HepG2 (cell line): ENCODE results near the gene TMEM240.

Source experiments
- ASH2L ChIP-seq: fragments of 300-600, 200-600 bp; sonication (generic); IDR thresholded peaks from 2 replicates; pipeline ENCODE4 v1.7.0; 2017; ENCODE audit warnings: low read depth, mild to moderate bottlenecking, moderate library complexity, mixed read lengths, low read length; ENCODE audit not compliant: insufficient read length
- CTCF ChIP-seq: sonication (generic); formaldehyde crosslinking; IDR thresholded peaks from 2 replicates; pipeline ENCODE4 v1.5.0; 2020; ENCODE audit warnings: mild to moderate bottlenecking, missing genetic modification reagents, moderate library complexity
- EP300 ChIP-seq, 3 experiments: sonication (generic) in 1 of 3; formaldehyde crosslinking in 1 of 3; IDR thresholded peaks; 2 replicates each; pipeline versions ENCODE4 v1.5.1 to v1.6.1; 2011 to 2020; ENCODE audit warnings: low read depth in 2 of 3, low read length in 2 of 3, borderline replicate concordance in 1 of 3, improper control_type of control experiment in 1 of 3, mild to moderate bottlenecking in 1 of 3, missing genetic modification reagents in 1 of 3, moderate library complexity in 1 of 3
- KLF6 ChIP-seq: IDR thresholded peaks from 2 replicates; pipeline ENCODE4 v1.8.0; 2016; ENCODE audit warnings: missing biosample characterization, missing genetic modification reagents
- MXI1 ChIP-seq: IDR thresholded peaks from 3 replicates; pipeline ENCODE4 v1.6.1; 2012; ENCODE audit warnings: low read depth, low read length, inconsistent platforms, borderline replicate concordance
- SP140L ChIP-seq: sonication (generic); formaldehyde crosslinking; IDR thresholded peaks from 2 replicates; pipeline ENCODE4 v1.4.0; 2020; ENCODE audit warnings: missing genetic modification reagents, borderline replicate concordance
- ZNF224 ChIP-seq: sonication (generic); formaldehyde crosslinking; IDR thresholded peaks from 2 replicates; pipeline ENCODE4 v1.5.0; 2020; ENCODE audit warnings: mild to moderate bottlenecking, missing genetic modification reagents
- ZNF292 ChIP-seq: sonication (generic); formaldehyde crosslinking; IDR thresholded peaks from 2 replicates; pipeline ENCODE4 v1.8.1; 2022; ENCODE audit warnings: mild to moderate bottlenecking, low read depth, missing genetic modification reagents, borderline replicate concordance
- ZNF609 ChIP-seq: sonication (generic); formaldehyde crosslinking; IDR thresholded peaks from 2 replicates; pipeline ENCODE4 v1.4.0; 2020; ENCODE audit warnings: mild to moderate bottlenecking, missing genetic modification reagents, borderline replicate concordance
- ZNF710 ChIP-seq: sonication (generic); formaldehyde crosslinking; IDR thresholded peaks from 2 replicates; pipeline ENCODE4 v1.5.0; 2020; ENCODE audit warnings: mild to moderate bottlenecking, missing genetic modification reagents, borderline replicate concordance
- TF ChIP-seq, protein P1 (sequence below): sonication (generic); formaldehyde crosslinking; IDR thresholded peaks from 2 replicates; pipeline ENCODE4 v1.8.1; 2022; ENCODE audit warnings: low read depth, mild to moderate bottlenecking, missing genetic modification reagents
- TF ChIP-seq, protein P2 (sequence below): sonication (generic); formaldehyde crosslinking; IDR thresholded peaks from 2 replicates; pipeline ENCODE4 v1.4.0; 2020; ENCODE audit warnings: mild to moderate bottlenecking, missing genetic modification reagents

DNA sequence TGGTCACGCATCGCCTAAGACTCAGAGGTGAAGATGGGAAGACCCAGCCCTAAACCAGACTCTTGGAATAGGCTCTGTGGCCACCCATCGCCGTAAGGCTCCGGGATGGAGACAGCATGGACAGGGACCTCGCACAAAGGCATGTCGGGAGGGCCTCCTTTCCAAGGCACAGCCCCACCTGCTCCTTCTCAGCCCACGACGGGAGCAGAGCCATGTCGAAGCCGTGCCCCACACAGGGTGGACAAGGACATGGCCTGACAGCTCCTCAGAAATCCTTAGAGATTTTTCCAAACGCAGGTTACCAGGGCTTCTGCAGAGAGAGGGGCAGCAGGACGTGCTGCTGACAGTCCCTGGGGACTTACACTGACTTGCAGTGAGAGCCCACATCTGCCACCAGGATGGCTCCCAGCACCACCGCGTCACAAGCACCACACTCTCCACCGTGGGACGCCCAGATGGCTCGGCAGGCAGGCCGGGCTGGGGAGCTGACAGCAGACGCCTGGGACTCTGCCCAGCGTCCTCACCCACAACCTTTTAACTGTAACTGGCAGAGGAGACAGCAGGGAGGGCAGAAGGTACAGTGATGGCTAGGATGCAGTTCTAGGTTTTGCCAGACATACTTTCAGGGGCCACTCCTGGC, 22.3 kb upstream of the TMEM240 start:
- TF ChIP-seq ASH2L (no peak), ZNF710 (no peak), MXI1 (no peak), CTCF (CRISPR knock-in tag) (no peak), ZNF609 (no peak), SP140L (CRISPR knock-in tag) (no peak), ZNF224 (CRISPR knock-in tag) (no peak), ZNF292 (CRISPR knock-in tag) (no peak), EP300 (IDR thresholded peaks at IDR 0.05; ENCODE audit: low read depth in 2 of 2, low read length in 2 of 2) (no peak), EP300 (CRISPR knock-in tag; IDR thresholded peaks at IDR 0.05; ENCODE audit: borderline replicate concordance) (no peak), KLF6 (CRISPR knock-in tag) (no peak)
- TF ChIP-seq, protein P1, sequence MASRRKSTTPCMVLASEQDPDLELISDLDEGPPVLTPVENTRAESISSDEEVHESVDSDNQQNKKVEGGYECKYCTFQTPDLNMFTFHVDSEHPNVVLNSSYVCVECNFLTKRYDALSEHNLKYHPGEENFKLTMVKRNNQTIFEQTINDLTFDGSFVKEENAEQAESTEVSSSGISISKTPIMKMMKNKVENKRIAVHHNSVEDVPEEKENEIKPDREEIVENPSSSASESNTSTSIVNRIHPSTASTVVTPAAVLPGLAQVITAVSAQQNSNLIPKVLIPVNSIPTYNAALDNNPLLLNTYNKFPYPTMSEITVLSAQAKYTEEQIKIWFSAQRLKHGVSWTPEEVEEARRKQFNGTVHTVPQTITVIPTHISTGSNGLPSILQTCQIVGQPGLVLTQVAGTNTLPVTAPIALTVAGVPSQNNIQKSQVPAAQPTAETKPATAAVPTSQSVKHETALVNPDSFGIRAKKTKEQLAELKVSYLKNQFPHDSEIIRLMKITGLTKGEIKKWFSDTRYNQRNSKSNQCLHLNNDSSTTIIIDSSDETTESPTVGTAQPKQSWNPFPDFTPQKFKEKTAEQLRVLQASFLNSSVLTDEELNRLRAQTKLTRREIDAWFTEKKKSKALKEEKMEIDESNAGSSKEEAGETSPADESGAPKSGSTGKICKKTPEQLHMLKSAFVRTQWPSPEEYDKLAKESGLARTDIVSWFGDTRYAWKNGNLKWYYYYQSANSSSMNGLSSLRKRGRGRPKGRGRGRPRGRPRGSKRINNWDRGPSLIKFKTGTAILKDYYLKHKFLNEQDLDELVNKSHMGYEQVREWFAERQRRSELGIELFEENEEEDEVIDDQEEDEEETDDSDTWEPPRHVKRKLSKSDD (CRISPR knock-in tag): no peak
- TF ChIP-seq, protein P2, sequence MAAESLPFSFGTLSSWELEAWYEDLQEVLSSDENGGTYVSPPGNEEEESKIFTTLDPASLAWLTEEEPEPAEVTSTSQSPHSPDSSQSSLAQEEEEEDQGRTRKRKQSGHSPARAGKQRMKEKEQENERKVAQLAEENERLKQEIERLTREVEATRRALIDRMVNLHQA (CRISPR knock-in tag): no peak
